ENCODE data around the gene AUH. TPM values are rescaled to one million over a fixed set of nuclear protein-coding genes. Genes with fewer than 3 reads are reported as not detected.

Gene AUH
- polyA plus RNA-seq, 1 donor from 2014 or later = 42.6 TPM

- no peak overlapping the region for H2AFZ ChIP-seq (ENCODE audit: low read depth, low read length)
- no peak overlapping the region for H3K27ac ChIP-seq (ENCODE audit: low read length)
- H3K79me2 ChIP-seq (replicated peaks; ENCODE audit: insufficient read depth, low read length) = no peaks in the 10 kb centered on the region
- H3K9me3 ChIP-seq (ENCODE audit: low read length) = no peaks in the 10 kb centered on the region
- H3K36me3 ChIP-seq (ENCODE audit: insufficient read depth, low read length) = no peaks in the 10 kb centered on the region
- H3F3A ChIP-seq (ENCODE audit: insufficient read depth, low read length, poor library complexity, severe bottlenecking) = peaks cover 3% of the 10 kb centered on the region
- no peaks in the 10 kb centered on the region for H3K9me2 ChIP-seq (ENCODE audit: insufficient read depth, low read length)
- H3K4me2 ChIP-seq (ENCODE audit: low read length) = no peak overlapping the region
- TF ChIP-seq CTCF (IDR thresholded peaks at IDR 0.05; ENCODE audit: poor library complexity, severe bottlenecking) (no peak), RAD21 (conservative IDR thresholded peaks at IDR 0.05) (no peak), SMC3 (conservative IDR thresholded peaks at IDR 0.05; ENCODE audit: poor library complexity) (no peak), EZH2 (IDR thresholded peaks at IDR 0.05; ENCODE audit: borderline replicate concordance, insufficient read depth, low read length, poor library complexity, severe bottlenecking) (no peak), EP300 (conservative IDR thresholded peaks at IDR 0.05; ENCODE audit: poor library complexity, severe bottlenecking) (no peak), POLR2AphosphoS5 (IDR thresholded peaks at IDR 0.05) (no peak), MXI1 (conservative IDR thresholded peaks at IDR 0.05; ENCODE audit: poor library complexity, severe bottlenecking) (no peak), TAF1 (IDR thresholded peaks at IDR 0.05; ENCODE audit: low read depth) (no peak)
- TF ChIP-seq, protein P1, sequence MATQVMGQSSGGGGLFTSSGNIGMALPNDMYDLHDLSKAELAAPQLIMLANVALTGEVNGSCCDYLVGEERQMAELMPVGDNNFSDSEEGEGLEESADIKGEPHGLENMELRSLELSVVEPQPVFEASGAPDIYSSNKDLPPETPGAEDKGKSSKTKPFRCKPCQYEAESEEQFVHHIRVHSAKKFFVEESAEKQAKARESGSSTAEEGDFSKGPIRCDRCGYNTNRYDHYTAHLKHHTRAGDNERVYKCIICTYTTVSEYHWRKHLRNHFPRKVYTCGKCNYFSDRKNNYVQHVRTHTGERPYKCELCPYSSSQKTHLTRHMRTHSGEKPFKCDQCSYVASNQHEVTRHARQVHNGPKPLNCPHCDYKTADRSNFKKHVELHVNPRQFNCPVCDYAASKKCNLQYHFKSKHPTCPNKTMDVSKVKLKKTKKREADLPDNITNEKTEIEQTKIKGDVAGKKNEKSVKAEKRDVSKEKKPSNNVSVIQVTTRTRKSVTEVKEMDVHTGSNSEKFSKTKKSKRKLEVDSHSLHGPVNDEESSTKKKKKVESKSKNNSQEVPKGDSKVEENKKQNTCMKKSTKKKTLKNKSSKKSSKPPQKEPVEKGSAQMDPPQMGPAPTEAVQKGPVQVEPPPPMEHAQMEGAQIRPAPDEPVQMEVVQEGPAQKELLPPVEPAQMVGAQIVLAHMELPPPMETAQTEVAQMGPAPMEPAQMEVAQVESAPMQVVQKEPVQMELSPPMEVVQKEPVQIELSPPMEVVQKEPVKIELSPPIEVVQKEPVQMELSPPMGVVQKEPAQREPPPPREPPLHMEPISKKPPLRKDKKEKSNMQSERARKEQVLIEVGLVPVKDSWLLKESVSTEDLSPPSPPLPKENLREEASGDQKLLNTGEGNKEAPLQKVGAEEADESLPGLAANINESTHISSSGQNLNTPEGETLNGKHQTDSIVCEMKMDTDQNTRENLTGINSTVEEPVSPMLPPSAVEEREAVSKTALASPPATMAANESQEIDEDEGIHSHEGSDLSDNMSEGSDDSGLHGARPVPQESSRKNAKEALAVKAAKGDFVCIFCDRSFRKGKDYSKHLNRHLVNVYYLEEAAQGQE (IDR thresholded peaks at IDR 0.05; ENCODE audit: borderline replicate concordance) = no peak
- H3K4me3 ChIP-seq (ENCODE audit: low read length) = no peak overlapping the region
- H3K27me3 ChIP-seq (ENCODE audit: insufficient read depth, low read depth, low read length) = peaks cover 20% of the 10 kb centered on the region
- H4K20me1 ChIP-seq (ENCODE audit: insufficient read depth) = no peaks in the 10 kb centered on the region
- H3K9ac ChIP-seq (ENCODE audit: low read length) = no peak overlapping the region
Observed at GRCh38 chr9:91190062-91190461, 171.7 kb downstream of the AUH start.

- Histone ChIP-seq H4K20me1 (ENCODE audit: insufficient read depth) (no peaks in the 10 kb centered on the region), H2AFZ (ENCODE audit: low read depth, low read length) (no peak overlapping the region), H3K4me2 (ENCODE audit: low read length) (no peak overlapping the region), H3K9me3 (ENCODE audit: low read length) (no peaks in the 10 kb centered on the region), H3F3A (ENCODE audit: insufficient read depth, low read length, poor library complexity, severe bottlenecking) (peaks cover 3% of the 10 kb centered on the region), H3K36me3 (ENCODE audit: insufficient read depth, low read length) (no peaks in the 10 kb centered on the region), H3K9ac (ENCODE audit: low read length) (no peak overlapping the region), H3K9me2 (ENCODE audit: insufficient read depth, low read length) (no peaks in the 10 kb centered on the region), H3K27me3 (ENCODE audit: insufficient read depth, low read depth, low read length) (peaks cover 9% of the 10 kb centered on the region), H3K4me3 (ENCODE audit: low read length) (no peak overlapping the region), H3K79me2 (replicated peaks; ENCODE audit: insufficient read depth, low read length) (no peaks in the 10 kb centered on the region), H3K27ac (ENCODE audit: low read length) (no peak overlapping the region)
- TF ChIP-seq SMC3 (conservative IDR thresholded peaks at IDR 0.05; ENCODE audit: poor library complexity) = no peak
- TF ChIP-seq EP300 (conservative IDR thresholded peaks at IDR 0.05; ENCODE audit: poor library complexity, severe bottlenecking) = no peak
- no peak for TF ChIP-seq POLR2AphosphoS5 (IDR thresholded peaks at IDR 0.05)
- no peak for TF ChIP-seq CTCF (IDR thresholded peaks at IDR 0.05; ENCODE audit: poor library complexity, severe bottlenecking)
- no peak for TF ChIP-seq TAF1 (IDR thresholded peaks at IDR 0.05; ENCODE audit: low read depth)
- TF ChIP-seq EZH2 (IDR thresholded peaks at IDR 0.05; ENCODE audit: borderline replicate concordance, insufficient read depth, low read length, poor library complexity, severe bottlenecking) = no peak
- TF ChIP-seq RAD21 (conservative IDR thresholded peaks at IDR 0.05) = no peak
- TF ChIP-seq, protein P1 (IDR thresholded peaks at IDR 0.05; ENCODE audit: borderline replicate concordance) = no peak
- TF ChIP-seq MXI1 (conservative IDR thresholded peaks at IDR 0.05; ENCODE audit: poor library complexity, severe bottlenecking) = no peak
Observed at GRCh38 chr9:91188719-91189590, 172.8 kb downstream of the AUH start.
